Measurements from ENCODE around the gene NEURL3.
"Not testable (repeated sequence)": the region's sequence is repeated elsewhere in the genome, so short reads cannot be mapped to it uniquely, and the experiment has no call there.

The NEURL3 gene, protein sequence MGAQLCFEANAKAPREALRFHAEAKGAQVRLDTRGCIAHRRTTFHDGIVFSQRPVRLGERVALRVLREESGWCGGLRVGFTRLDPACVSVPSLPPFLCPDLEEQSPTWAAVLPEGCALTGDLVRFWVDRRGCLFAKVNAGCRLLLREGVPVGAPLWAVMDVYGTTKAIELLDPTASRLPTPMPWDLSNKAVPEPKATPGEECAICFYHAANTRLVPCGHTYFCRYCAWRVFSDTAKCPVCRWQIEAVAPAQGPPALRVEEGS

DNA sequence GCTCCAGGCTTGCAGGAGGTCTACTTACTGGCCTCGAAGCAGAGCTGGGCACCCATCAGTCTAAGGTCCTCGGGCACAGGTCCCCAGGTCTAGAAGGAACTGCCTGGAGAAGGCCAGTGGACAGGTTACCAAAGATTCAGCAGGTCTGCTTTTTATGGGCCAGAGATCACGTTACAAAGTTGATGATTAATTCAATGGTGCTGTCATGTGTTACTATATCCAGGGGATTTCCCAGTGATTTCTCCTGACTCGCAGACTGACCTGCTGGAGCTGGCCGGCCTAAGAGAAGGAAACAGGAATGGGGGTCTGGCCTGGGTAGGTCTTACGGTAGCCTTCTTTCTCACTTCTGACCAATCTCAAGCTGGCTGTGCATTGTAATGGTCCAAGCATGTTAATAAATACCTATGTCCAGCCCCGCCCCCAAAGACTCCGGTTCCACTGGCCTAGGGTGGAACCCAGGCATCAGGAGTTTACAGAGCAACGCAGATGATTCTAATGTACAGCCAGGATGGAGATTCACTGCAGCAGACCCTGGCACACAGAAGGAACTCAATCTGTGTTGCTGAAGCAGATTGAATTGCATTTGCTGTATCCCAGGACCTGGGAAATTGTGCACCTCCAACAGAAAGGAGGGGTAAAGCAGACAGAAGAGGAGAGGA, at the start of gene NEURL3:
NEURL3 (minus strand) TSS at position 127 of the 659 bp plus-strand sequence; CDS start at position 56, 71 bp downstream.
- DNase-seq (ENCODE audit: low spot score), result no peak

DNA sequence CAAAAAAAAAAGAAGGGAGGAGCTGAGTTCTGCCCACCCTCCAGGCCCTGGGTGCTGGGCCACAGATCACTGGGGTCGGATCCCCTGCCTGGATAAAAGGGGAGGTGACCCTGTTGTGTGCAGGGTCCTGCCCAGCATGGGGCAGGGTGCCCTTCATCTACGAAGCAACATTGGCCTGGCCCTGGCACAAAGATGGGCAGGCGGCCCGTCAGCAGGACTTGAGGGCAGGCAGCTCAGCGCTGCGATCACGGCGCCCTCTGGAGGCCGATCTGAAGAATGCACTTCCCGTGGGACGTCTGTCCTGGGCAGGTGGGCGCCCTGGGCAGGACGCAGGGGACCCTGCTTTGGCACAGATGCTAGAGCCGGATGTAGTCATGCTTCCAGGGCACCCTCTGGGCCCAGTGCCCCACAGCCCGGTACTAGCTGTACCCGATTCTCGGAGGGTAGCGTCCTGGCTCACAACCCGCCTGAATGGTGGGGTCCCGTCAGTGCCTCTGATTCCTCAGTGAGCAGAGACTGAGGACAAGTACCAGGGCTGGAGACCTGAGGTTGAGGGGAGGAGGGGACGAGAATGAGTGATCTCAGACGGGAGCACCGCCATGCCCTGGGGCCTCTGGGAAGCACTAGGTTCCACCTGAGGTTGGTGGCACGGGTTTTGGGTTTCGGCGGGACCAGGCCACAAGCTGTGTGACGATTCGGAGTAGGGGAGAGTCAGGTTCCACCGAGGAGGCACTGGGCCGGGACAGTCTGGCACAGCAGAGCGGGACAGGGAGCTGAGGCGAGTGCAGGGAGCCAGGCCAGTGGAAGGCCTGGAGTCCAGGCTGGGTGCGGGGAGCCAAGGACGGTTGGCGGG, 49.4 kb upstream of the NEURL3 start:
- DNase-seq (ENCODE audit: low spot score), result peak; percentile 78

DNA sequence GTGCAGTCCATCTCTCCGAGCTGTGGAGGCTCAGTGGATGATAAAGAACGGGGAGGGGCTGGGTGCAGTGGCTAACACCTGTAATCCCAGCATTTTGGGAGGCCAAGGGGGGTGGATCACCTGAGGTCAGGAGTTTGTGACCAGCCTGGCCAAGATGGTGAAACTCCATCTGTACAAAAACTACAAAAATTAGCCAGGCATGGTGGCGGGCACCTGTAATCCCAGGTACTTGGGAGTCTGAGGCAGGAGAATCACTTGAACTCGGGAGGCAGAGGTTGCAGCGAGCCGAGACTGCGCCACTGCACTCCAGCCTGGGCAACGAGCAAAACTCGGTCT, 48.8 kb upstream of the NEURL3 start:
- not testable (repeated sequence) for DNase-seq (ENCODE audit: low spot score)

DNA sequence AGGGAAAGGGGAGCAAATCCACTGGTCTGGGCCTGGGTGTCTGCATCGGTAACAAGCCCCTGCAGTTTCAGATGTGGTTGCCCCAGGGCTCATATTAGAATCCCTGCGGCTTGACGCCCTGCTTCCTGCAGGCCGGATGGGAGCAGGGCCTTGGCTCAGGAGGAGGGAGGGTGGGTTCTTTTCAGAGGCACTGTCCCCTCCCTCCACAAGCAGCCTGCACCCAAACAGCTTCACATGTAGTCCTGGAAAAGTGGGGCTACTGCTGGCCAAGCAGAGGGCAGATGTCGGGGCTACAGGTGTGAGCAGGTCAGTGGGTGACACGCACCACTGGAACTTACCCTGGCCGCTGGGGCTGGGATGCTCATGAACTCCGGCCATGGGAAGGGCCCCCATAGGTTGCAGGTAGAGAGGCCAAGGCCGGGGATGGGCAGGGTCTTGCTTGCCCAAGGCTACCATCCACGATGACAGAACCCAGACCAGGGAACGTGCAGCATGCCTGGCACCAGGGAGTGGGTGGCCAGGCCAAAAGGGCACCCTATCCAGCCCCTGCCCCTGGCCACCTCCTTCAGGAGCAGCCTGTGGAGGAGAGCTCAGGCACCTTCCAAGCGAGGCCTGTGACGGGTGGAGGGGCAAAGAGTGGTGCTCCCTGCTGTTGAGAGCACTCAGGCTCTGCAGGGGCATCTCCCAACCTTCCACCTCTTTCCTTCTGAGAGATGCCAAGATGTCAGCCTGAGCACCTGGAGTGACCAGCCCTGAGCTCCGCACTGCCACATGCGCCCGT, 48.2 kb upstream of the NEURL3 start:
- DNase-seq (ENCODE audit: low spot score), result no peak

DNA sequence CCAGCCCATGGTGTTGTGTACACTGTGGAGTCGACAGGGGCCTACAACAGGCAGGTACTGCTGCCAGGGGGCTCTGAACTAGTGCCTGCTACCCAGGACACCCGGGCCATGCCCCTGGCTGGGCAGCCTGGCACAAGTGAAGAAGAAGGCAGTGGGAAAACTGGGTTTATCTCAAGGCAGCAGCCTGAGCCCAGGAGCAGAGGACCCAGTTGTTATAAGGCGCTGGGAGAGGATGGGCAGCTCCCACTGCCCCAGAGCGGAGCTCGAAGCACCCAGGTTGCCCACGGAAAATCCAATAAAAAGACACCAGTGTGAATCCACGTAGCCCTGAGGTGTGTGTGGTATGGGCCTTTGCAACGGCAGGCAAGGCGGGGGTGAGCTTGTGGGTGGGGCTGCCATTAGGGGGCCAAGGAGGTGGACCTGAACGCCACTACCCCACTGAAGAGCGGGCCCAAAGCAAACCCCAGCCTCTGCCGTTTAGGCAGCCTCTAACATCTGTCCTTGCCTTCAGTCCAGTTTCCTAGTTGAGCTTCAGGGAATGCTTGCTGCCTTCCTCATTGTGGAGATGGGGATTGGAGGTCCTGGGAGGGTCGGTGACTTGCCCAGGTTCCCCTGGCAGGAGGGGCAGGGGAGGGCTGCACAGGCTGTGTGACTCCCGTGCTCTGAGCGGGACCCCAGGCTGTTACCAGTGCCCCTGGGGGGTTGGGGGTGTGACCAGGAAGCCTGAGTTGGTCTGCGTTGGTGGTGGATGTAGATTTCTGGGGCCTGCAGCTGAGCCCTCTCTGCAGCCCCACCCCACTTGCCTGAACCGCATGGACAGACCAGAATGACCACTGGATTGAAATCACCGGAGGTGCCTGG, 47.4 kb upstream of the NEURL3 start:
- no peak for DNase-seq (ENCODE audit: low spot score)

DNA sequence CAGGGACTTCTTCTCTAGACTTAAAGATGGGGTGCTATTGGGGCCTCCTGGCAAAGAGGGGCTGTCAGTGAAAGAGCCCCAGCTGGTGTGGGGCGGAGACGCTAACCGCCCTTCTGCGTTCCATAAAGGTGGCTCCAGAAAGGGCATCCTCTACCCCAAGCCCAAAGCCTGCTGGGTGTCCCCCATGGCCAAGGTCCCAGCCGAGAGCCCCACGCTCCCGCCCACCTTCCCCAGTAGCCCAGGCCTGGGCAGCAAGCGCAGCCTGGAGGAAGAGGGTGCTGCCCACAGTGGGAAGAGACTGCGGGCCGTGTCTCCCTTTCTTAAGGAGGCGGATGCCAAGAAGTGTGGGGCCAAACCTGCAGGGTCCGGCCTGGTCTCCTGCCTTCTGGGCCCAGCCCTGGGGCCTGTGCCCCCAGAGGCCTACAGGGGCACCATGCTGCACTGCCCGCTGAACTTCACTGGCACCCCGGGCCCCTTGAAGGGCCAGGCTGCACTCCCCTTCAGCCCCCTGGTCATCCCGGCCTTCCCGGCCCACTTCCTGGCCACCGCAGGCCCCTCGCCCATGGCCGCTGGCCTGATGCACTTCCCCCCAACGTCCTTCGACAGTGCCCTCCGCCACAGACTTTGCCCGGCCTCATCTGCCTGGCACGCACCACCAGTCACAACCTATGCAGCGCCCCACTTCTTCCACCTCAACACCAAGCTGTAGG, 46.6 kb upstream of the NEURL3 start:
- no peak for DNase-seq (ENCODE audit: low spot score)

DNA sequence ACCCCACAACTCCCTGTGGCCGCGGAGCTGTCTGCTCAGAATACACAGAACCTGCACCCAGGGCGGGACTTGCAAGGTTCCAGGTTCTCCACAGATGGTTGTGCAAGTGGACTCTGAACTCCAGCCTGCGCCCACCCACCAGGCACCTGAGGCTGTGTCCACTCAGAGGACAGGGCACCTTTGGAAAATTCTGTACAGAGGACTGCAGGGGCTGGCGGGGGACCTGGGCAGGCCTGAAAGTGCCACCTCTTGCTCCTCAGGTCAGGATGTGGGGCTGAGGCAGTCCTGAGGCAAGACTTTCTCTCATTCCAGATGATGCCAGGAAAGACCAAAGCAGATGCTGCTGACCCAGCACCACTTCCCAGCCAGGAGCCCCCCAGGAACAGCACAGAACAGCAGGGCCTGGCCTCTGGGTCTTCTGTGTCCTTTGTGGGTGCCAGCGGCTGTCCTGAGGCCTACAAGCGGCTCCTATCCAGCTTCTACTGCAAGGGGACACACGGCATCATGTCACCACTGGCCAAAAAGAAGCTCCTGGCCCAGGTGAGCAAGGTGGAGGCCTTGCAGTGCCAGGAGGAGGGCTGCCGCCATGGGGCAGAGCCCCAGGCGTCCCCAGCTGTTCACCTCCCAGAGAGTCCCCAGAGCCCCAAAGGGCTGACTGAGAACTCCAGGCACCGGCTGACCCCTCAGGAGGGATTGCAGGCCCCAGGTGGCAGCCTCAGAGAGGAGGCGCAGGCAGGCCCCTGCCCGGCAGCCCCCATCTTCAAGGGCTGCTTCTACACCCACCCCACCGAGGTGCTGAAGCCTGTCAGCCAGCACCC, 45.8 kb upstream of the NEURL3 start:
- DNase-seq (ENCODE audit: low spot score), result peak; percentile 45

DNA sequence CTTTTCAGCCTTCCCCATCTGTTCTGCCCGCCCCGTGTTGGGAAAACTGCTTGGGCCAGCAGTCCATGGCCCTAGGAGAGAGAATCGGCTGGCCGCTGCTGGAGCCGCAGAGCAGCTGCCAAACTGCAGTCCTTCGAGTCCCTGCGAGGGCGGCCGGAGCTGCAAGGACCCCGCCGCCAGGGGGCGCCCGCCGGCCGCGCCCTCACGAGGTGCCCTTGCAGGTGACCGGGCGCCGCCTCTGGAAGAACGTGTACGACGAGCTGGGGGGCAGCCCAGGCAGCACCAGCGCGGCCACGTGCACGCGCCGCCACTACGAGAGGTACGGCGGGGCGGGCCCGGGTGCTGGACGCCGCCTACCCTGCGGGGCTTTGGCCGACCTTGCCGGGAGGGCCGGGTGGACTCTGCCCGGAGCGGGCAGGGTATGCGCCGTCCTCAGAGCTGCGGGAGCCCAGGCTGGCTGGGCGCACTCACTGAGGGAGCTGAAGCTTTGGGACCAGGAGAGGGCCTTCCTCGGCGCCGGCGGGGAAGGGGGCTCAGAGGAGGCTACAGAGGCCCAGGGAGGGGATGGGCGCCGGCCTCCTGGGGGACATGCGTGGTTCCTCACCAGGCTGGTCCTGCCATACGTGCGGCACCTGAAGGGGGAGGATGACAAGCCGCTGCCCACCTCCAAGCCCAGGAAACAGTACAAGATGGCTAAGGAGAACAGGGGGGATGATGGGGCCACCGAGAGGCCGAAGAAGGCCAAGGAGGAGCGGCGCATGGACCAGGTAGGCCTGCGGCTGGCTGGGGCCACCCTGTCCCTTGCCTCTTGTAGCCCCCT, 45.0 kb upstream of the NEURL3 start:
- DNase-seq (ENCODE audit: low spot score), result peak; percentile 69

DNA sequence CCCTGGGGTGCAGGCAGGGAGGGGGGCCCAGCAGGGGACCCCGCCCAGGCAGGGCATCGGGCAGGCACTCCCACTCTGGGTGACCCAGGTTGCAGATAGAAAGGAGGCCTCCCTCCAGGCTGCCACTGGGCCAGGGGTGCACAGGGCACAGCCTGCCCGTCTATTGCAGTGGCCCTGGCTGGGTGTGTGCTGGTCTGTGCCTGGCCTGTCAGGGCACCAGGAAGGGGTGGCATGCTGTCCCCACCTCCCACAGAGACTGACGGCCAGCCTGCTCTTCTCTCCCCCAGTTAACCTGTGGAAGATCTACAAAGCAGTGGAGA, 44.3 kb upstream of the NEURL3 start:
- DNase-seq (ENCODE audit: low spot score), result no peak

DNA sequence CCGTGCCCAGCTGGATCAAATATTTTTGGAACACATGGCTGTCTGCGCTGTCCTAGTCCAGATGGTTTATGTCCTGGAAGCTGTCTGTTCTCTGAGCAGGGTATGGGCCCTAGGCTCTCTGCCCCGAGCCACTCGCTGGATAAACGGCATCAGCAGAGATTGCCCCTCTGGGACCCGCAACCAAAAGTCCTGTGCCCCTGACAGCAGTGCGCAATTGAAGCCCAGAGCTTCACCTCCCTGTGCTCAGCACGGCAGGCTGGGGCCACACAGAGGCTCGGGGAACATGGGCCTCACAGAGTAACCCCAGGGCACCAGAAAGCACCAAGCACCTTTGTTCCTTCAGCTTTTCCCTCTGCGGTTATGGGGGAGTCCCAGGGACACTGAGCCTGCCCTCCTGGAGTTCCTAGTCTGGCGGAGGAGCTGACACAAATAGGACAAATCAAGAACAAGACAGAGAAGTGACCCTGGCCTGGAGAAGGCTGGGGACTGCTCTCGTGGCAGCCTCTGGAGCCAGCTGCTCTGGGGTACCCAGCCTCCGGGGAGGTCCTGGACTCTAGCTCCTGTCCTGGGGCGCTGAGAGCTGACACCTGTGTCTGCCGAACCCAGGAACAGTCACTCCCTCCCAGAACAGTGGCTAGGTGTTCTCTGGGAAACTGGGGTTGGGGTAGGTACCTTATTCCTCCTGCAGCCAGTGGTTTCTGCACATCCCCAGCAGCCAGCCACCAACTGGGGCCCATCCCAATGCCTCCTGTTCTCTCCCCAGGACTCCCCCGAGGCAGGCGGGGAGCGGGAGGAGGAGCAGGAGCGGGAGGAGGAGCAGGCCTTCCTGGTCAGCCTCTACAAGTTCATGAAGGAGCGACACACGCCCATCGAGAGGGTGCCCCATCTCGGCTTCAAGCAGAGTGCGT, 43.7 kb upstream of the NEURL3 start:
- DNase-seq (ENCODE audit: low spot score), result peak; percentile 36

DNA sequence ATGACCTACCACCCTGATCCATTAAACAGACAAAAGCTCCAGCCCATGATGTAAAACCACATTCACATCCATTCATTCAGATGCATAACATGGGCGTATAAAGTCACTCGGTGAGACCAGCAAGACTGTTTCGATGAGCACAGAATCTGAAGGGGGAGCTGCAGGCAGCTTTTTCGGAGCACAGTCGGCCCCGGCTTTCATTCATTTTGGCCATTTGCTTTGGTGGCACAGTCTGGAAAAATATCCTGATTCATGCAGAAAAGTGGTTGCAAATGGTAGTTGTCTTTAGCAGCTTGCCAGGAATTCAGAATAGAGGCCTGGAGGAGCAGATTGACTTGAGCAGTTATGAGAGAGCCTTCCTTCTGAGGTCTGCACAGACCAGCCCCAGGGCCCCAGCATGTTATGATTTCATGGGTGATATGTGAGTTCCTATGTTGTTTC, 42.6 kb upstream of the NEURL3 start:
- DNase-seq (ENCODE audit: low spot score), result no peak

DNA sequence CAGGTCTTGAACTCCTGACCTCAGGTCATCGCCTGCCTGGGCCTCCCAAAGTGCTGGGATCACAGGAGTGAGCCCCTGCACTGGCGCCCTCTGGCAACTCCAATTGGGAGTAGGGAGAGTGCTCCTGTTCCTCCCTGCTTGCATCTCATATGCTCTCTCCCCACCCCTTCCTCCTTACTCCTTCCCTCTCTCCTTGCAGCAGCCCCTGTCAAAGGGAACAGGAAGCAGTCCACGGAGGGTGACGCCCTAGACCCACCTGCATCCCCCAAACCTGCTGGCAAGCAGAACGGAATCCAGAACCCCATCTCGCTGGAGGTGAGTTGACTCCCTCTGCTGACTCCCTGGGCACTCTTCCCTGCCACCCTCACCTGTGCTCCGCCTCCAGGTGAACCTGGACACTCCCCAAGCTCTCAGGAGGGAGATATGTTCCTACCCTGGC, 42.1 kb upstream of the NEURL3 start:
- no peak for DNase-seq (ENCODE audit: low spot score)

DNA sequence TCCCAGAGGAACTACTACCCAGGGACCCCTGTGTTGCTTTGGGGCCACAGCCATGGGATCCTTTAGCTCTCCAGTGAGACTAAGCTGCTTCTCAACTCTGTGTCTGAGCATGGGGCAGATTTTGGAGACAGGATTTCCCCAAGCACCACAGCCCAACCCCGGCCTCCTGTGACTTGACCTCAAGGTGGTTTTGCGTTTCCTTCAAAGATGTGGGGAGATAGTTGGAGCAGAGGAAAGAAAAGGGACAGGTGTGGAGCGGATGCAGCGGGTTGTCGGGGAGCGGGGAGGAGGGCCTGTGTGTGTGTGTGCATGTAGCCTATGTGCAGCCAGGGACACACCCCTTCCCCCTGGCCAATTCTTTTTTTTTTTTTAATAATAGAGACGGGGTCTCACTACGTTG, 41.6 kb upstream of the NEURL3 start:
- DNase-seq (ENCODE audit: low spot score), result peak; percentile 25

DNA sequence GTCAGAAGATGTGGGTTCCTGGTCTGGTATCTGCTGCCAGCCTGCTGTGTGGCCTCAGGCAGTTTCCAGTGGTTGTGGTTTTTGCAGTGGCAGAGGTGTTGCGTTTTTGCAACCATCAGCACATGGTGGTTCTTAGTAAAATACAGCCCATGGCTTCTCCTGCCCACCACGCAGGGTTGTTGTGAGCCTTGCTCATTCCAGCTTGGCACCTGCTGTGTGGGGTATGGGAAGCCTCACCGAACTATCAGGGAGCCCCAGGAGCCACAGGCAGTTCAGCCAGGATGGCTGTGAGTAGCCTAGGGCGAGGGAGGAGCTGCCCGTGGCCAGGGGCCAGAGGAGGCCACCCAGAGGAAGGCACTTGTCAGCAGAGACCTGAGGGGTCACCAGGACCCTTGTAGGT, 41.2 kb upstream of the NEURL3 start:
- DNase-seq (ENCODE audit: low spot score), result no peak

DNA sequence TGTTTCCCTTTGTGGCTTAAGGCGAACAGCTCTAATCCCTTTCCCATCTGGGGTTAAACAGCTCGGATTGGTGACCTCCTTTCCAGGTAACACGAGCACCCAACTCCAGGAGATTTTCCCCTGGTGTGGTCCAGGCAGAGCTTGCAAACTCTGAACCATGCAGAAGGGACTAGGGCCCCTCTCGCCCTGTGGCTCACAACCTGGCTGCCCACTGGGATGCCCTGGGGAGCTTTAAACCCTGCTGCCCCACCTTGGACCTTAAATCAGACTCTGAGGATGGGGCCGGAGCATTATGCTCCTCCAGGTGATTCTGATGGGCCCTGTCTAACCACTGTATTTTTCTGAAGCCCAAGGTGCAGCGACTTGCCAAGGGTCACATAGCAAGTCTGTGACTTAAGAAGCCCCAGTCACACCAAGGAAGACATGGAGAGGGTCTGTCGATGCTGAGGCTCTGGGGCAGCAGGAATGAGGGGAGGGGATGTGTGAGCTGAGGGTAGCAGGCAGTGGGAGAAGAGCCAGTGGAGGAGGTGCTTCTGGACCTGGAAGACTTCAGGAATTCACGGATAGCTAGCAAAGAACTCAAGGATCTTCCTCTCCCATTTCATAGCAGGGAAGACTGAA, 37.3 kb upstream of the NEURL3 start:
- DNase-seq (ENCODE audit: low spot score), result peak; percentile 31

DNA sequence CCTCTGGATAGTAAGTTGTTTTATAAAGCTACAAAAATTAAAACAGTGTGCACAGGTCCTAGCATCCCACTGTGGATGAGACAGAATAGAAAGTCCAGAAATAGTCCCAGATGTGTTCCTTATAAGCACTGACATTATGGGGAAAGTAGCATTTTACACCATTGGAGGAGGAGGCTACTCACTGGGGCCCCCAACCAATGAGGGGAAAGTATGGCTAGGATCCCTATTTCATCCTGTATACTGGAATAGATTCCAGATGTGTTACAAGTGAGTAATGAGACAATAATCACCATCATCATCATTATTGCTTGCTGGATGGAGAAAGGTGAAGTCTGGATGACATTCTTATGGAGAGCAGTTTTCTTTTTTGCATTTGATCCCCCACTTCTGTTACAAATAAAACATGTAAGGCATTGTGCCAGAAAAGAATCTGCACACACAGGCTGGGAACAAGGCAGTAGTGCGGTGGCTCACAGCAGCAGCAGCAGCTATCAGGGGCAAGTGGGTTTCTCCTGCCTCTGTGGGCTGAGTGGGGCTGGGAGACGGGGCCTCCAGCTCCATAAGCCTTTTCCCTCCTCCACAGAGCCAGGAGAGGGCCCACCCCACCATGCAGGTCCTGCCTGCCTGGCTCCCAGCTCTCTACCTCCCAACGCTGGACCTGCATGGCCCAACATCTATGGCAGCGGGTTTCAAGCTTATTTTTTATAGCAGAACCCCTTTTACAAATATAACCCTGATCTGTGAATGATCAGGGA, 36.4 kb upstream of the NEURL3 start:
- peak; percentile 36 for DNase-seq (ENCODE audit: low spot score)

DNA sequence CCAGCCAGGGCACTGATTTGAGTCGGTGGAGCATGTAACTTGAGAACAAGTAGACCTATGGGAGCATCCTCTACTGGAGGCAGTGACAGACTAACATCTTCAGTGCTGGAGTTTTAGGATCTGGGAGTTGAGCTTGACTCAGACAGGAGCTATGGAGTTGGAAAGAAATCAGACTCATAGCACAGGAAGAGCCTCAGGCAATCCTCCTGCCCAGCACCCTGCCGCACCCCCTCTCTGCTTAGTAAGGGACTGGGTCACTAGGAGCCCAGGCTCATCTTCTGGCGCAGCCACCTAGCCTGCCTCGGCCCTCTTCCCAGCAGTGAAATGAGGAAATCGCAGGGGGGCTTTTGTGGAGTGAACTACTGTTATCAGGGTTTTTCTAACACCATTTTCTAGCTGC, 35.0 kb upstream of the NEURL3 start:
- no peak for DNase-seq (ENCODE audit: low spot score)

Data from ecto neural progenitor cell (in vitro differentiated cells).